ELF-1 (cell line): ENCODE data around the gene JUP.

ENCODE experiments used
- DNase-seq: peaks from one replicate; pipeline ENCODE4 v3.0.0-alpha.2; 2016; ENCODE audit warnings: low read depth, low spot score

The JUP gene

DNA sequence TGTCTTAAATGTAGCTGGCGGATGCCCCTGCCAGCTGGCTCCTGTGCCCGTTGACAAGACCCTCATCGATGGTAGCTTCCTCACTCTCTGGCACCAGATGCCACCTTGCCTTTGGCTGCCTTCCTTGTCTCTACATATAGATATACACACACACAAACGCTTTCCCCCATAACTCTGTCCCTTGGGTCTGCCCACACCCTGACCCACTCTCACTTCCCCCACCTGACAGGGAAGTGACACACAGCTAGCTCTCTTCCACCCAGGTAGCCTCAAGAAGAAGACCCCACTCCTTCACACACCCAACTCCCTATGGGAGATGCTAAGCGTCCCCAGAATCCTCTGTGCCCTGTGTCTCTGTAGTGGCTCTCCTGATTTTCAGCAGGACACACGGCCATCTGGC, 25.6 kb downstream of the JUP start:
- DNase-seq = no peak

DNA sequence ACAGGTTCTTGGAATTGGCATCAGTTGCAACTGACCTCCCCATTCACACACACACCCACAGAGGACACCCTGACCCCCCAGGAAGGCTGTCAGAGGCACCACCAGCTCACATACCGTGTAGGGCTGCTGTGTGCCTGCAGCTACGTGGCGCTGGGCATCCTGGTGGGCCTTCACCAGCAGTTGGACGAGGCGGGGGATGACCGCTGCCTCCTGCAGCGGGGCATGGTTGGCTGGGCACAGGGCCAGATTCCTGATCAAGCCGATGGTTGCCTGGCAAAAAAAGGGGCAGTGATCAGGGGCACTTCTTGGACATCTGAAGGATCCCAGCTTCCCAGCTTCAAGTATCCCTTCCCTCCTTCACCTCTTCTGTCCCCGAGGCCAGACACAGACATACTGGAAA, 27.9 kb downstream of the JUP start:
- DNase-seq = no peak

DNA sequence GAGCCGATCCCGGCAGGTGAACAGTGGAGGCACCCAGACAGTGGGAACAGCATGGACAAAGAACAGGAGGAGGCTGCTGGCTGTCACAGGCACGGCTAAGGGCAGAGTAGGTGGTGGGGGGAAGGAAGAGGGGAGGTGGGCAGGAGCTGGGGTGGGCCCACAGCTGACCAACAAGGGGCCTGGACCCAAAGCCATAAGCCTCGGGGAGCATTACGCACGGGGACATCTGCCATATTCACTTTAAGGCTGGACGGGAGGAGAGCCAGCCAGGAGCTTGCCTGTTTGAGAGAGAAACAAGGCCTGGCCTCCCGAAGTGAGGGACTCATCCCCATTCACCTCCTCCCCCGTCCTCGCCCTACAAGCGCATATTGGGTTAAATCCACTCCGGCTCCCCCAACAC, 32.4 kb downstream of the JUP start:
- no peak for DNase-seq

DNA sequence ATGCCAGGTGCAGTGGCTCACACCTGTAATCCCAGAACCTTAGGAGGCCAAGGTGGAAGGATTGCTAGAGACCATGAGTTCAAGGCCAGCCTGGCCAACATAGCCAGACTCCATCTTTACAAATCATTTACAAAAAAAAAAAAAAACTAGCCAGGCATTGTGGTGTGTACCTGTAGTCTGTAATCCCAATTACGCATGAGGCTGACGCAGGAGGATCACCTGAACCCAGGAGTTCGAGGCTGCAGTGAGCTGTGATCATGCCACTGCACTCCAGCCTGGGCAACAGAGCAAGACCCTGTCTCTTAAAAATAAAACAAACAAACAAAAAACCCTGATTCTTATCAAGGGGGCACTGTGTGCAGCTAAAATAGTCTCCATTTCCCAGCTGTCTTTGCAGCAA, 35.2 kb downstream of the JUP start:
- DNase-seq = no peak

DNA sequence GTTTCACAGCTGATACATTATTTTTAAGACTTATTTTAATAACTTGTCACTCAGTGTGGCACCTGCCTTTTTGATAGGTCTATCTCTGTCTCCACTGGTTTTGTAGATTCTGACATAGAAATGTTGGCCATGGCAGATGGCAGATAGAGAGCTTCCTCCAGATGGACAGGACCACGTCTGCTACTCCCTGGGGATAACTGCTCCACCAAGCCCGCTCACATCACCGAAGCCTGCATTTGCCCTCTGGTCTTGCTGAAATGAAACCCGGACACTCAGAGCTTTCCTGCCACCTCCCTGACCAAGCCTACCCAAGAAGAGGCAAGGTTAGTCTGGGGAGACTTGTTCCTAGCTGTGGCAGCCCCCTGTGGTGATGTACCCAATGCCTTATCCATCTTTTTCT, 35.6 kb downstream of the JUP start:
- DNase-seq = no peak

DNA sequence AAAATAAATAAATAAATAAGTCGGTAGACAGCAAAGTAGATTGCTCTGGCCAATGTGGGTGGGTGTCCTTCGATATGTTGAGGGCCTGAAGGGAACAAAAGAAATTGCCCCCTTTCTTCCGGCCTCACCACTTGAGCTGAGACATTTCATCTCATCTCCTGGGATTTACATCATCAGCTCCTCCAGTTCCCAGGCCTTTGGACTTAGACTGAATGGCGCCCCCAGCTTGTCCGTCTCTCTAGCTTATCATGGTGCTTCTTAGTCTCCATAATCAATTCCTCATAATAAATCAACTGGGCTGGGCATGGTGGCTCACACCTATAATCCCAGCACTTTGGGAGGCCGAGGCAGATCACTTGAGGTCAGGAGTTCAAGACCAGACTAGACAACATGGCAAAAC, 38.2 kb downstream of the JUP start:
- DNase-seq = no peak

DNA sequence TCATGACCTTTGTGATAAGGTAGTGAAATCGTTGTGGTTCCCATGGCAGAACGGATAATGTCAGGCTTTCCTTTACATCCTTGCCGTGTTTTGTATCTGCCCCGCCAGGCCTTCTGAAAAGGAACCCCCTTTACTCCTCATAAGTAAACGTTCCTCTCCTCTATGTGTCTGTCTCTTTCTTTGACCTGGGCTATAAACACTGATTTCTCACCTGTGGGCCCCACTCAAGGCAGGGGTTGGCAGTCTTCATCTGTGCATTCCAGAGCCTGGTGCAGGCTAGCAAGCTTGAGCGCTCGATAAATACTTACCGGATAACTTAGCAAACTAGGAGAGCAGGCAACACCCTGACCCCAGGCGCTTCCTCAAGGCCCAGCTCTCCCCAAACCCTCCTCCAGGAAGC, 44.8 kb downstream of the JUP start:
- DNase-seq = no peak

DNA sequence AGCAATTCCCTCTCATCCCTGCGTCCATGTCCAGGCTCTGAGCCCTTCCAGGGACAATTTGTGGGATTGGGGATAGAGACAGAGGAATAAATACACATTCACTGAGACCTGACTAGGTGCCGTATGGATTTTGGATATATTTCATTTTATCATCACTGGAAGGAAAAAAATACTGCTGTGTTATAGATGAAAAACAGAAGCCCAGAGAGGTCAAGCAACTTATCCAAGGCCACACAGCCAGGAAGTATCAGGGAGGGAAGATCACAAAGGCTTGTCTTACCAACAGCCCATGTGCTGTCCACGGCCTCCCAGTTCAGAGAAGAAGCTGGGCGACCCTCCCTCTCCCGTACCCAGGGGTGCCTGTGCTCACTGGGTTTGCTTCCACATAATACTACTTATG, 46.0 kb downstream of the JUP start:
- DNase-seq = no peak

DNA sequence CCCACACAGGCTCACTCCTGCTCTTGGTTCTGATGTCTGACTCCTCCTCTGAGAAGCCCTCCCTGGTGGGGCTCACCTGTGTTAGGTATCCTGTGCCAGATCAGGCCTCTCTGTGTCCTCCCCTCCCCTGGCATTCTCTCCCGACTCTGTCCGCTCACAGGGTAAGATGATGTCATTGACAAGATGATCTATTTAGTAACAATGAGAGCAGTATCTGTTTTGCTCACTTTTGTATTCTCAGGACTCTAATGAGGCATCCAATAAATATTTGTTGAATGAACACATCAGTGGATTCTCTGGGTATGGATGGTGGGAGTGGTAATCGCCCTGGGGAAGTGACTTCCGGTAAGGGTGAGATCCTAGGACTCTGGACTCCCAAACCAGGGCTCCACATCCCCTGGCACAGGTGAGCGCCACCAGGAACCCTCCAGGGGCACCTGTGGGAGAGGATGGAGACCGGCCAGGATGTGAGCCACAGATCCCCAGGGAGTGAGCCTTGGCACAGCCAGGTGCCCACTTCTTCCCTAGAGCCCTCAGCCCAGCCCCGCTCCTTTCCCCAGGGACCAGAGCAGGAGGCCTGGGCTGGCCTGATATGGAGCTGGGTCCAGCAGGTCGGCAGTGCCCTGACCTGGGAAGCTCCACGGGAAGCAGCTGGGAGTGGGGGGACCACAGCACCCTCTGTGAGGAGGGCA, 46.7 kb downstream of the JUP start:
- no peak for DNase-seq

DNA sequence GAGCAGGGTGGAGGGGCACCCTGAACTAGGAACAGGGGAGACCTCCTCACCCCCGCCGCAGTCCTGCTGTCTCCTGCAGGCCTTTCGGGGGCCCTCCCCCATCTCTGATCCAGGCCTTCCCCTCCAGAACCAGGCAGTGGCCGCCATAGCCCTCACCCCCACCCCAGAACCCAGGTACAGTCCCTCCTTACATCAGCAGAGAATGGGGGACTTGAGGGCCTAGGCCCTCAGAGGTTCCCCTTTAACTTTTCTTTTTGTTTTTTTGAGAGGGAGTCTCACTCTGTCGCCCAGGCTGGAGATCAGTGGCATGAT, 47.8 kb downstream of the JUP start:
- DNase-seq = no peak

DNA sequence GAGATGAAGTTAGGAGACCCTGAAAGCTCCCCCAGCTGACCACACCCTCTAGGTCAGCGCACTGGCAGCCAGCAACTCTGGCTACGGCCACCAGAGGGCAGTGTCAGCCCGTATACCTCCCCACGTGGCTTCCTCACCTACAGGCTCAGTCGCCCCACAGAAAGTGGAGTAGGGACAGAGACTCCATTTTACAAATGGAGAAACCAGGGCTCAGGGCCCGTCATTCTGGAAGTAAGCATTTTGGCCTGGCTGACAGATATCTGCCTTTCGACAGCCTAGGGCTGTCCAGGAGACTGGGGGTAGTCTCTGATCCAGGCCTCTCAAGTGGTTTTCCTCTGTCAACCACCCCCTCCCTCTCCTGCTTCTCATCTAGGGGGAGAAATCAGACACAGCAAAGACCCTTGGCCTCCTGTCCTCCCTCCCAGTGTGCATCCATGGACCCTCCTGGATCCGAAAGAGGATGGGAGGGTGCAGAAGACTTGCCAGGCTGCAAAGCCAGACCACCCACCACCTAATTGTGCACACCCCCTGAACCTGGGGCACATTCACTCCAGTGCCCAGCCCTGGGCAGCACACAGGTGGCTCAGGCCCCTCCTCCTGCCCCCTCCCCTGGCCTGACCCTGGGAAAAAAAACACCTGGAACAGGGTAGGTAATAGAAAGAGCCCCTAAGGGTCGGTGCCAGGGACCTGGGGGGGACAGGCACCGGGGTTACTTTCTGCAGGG, 48.3 kb downstream of the JUP start:
- DNase-seq = peak; percentile 96

DNA sequence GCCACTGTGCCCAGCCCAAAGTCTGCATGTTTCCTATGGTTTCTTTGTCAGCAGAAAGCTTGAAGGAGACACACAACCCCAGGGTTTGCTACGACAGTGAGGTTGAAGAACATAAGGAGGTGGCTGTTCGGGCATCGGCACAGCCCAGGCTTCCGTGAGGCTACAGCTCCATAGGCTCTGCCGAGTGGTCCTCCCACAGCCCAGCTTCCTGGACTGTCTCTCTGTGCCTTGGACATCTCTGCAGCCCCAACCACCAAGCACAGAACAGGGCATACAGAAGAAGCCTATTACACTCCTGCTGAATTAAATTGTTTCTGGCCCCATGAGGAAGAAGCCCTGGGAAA, 48.9 kb downstream of the JUP start:
- DNase-seq = no peak

DNA sequence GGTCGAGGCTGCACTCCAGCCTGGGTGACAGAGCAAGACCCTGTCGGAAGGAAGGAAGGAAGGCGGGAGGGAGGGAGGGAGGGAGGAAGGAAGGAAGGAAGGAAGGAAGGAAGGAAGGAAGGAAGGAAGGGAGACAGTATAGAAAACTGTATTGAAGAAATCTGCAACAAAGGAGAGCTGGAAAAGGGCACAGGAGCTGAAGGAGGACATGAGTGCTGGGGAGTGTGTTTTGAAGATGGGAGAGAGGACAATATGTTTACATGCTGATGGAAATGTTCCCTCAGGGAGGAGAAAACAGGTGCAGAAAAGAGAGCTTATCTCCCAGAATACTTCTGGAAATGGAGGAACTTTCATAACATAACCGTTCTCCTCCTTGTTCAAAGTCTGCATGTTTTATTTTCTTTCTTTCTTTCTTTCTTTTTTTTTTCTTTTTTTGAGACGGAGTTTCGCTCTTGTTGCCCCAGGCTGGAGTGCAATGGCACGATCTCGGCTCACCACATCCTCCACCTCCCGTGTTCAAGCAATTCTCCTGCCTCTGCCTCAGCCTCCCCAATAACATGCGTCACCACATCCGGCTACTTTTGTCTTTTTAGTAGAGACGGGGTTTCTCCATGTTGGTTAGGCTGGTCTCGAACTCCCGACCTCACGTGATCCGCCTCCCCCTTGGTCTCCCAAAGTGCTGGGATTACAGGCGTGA, 49.4 kb downstream of the JUP start:
- DNase-seq = no peak

DNA sequence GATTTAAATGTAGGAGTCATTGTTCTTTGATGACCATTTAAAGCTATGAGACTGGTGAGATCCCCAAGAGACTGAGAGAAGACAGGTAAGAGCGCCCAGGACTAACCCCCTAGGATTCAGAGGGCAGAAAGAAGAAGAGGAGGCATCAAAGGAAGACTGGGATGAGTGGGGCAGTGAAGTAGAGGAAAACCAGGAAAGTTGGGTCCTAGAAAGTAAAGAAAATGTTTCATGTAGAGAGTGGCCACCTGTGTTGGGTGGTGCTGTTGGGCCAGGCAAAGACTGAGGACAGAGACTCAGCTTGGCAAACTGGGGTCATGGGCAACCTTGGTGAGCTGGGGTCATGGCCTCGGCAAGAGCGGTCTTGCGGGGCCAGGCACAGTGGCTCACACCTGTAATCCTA, 50.8 kb downstream of the JUP start:
- no peak for DNase-seq

DNA sequence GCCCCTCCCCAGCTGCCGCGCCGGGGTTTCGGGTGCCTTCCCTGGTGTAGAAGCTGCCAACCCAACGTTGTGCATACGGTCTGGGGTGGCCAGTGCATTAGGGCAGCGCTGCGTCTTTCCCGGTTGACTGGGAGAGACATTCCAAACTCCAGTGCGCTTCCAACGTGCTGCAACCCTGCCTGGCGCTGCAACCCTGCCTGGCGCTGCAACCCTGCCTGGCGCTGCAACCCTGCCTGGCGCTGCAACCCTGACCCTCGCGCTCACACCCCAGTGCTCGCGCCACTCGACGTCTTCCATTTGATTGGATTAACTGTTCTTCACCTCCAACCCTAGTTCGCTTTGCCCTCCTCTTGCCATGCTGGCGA, 51.6 kb downstream of the JUP start:
- DNase-seq = no peak

DNA sequence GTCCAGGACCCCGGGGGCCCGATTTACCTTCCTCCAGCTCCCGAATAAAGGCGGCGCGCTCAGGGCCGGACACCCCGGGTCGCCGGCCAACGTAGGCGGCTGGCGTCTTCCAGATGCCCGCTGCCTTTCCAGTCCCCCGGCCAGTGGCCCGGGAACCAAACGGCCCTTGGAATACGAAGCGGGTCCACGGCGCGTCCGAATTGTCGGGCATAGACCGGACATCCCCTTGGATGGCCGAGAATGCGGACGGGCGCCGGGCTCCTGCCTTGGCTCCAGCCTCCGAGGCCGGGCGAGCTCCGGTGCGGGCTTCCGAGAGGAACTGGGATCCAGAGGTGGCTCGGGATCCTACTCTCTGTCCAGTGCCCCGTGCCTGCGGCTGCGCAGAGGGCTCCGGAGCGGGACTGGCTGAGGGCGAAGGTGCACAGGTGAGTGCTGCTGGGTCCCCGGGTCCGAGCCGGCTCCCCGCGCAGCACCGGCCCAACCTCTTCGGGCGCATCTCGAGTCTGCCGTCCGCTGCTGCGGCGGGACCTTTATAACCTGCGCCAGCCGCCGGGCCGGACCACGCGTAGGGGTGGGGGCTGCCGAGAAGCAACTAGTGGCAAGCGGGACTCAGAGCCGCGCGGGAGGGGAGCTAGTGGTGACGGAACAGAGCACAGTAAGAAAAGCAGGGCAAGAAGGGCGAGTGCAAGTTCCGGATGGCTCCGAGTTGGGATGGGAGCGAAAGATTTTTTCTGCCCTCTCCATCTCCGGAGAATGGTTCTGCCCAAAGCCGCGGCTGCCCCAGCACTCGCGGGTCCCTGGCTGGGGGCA, 52.2 kb downstream of the JUP start, which contains the start of gene HAP1:
TSS of gene HAP1 (minus strand) at position 505 of the 810 bp plus-strand sequence. CDS start at position 496, 9 bp downstream.
- DNase-seq = peak; percentile 83

DNA sequence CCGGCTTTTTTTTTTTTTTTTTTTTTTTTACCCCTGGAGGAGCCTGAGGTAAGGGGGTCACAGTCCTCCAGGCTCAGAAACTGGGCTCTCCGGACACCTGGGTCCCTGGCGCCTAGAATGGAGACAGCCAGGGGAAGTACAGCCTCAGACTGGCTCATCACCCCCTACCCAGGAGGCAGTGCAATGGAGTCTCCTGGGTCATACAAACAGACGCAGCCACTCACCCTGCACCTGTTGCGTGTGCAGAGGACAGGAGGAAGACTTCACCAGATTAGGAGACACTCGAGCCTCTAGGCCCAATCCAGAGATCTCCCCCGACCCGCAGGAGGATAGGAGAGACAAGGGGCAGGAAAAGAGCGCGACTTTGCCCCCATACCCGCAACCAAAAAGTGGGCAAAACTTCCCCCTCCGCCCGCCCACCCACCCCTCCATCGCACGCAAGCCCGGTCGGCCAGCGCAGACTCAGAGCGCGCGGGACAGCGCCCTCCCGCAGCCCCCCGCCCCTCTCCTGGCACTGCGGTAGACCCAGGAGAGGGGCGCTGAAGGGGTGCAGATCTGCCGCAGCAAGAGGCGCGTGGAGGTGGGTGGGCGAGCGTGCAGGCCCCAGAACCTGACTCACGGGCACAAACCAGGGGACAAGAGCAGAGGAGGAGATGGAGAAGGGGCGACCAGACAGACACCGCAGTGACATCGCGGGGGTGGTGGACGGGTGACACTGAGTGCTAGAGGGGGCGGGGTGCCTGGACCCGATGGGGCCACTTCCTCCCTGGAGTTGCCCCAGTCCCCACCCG, 53.0 kb downstream of the JUP start:
- no peak for DNase-seq

DNA sequence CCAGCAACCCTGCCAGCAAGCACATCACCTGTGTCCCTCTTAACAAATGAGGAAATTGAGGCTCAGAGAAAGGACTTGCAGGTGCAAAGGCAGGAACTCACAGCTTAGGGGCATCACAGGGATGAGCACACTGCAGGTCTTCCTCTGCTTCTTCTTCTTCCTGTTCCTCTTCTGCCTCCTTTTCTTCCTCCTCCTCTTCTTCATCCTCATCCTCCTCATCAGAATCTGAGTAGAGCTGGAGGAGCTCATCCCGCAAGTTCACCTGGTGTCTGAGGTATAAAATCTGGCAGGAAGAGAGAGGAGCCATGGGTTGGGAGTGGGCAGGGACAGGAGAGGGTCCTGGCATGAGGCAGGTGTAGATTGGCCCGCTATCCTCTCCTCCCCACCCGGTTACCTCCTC, 54.7 kb downstream of the JUP start:
- DNase-seq = no peak

DNA sequence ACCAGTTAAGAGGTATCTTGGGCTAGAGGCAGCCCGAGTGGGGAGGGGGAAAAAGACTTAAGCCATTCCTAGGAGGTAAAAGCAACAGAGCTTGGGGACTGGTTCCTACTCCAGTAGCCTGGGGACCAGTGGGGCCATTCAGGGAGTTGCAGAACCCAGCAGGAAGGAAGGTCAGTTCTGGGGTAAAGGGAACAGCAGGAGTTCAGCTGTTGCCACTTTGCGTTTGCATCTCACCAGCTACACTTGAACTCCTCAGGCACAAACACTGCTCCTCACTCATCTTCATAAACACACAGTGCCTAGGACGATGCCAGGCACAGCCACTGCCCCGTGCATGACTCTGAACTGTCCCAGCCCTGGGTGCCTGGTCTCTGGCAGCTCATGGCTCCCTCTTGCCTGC, 56.0 kb downstream of the JUP start:
- no peak for DNase-seq

DNA sequence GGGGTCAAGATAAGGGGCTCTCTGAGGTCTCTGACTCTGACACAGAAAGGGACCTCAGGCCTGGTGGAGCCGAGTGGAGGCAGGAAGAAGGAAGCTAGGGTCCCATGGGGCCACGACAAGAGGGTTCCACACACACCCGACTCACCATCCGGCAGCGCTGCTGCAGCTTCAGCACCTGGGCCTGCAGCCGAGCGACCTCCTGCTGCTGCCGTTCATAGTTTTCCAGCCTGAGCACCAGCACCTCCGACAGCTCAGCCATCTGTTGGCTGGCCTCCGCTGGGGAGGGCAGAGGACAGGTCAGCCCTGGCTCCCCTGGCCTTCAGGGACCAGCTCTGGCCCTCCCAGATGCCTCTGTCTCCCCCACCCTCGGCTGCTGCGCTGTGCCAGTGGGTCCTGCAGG, 58.5 kb downstream of the JUP start:
- no peak for DNase-seq

DNA sequence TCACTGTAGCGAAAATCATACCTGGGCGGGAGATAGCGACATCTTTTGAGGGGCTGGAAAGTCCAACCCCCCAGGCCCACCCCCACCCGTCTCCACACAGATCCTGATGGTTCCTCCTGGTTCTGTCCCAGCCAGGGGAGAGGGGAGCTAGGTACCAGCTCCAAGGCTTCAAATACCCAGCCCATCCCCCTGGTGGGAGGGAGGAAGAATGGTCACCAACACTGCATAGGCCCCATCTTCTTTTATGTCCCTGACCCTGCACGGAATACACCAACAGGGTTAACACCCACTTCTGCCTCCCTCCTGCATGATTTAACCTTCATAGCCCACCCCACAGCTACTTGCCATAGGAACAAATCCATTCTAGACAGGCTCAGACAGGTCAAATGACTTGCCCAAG, 61.4 kb downstream of the JUP start:
- no peak for DNase-seq
